ENCODE data around the gene ZNF292.

DNA sequence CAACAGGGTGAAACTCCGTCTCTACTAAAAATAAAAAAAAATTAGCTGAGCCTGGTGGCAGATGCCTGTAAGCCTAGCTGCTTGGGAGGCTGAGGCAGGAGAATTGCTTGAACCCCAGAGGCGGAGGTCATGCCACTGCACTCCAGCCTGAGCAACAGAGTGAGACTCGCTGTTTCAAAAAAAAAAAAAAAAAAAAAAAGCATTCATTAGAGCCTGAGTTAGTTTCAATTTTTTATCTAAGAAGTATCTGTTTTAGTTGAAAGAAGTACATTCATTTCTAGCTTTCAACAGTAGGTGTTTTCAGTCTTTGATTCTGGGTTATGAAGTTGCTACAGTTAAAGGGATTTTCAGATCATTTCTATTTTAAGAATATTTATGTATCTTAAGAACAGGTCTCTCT lies 42.2 kb downstream of the ZNF292 start:
- TF ChIP-seq EZH2 (IDR thresholded peaks at IDR 0.05) (no peak), POLR2AphosphoS5 (IDR thresholded peaks at IDR 0.05; ENCODE audit: borderline replicate concordance, low read depth, low read length) (no peak)

Data from SK-N-MC (cell line).